ENCODE results near the gene KRT7. TPM values are rescaled to one million over a fixed set of nuclear protein-coding genes. Genes with fewer than 3 reads are reported as not detected.

The KRT7 gene
- total RNA-seq, 1 donor from 2014 or later: 90.3 TPM

GRCh38 chr12:52213564-52214420 lies 19.3 kb upstream of the KRT7 start:
- peaks cover 2% of the 10 kb centered on the region for H3K27me3 Mint-ChIP-seq (ENCODE audit: low read depth)
- peak; percentile 51 to 90 for DNase-seq (ENCODE audit: low spot score in 2 of 2, unreplicated experiment in 2 of 2)
- no peaks in the 10 kb centered on the region for H3K9me3 Mint-ChIP-seq
- H3K27ac Mint-ChIP-seq: peak overlapping the region; percentile 51
- no peaks in the 10 kb centered on the region for H3K36me3 Mint-ChIP-seq
- TF ChIP-seq, protein P1, sequence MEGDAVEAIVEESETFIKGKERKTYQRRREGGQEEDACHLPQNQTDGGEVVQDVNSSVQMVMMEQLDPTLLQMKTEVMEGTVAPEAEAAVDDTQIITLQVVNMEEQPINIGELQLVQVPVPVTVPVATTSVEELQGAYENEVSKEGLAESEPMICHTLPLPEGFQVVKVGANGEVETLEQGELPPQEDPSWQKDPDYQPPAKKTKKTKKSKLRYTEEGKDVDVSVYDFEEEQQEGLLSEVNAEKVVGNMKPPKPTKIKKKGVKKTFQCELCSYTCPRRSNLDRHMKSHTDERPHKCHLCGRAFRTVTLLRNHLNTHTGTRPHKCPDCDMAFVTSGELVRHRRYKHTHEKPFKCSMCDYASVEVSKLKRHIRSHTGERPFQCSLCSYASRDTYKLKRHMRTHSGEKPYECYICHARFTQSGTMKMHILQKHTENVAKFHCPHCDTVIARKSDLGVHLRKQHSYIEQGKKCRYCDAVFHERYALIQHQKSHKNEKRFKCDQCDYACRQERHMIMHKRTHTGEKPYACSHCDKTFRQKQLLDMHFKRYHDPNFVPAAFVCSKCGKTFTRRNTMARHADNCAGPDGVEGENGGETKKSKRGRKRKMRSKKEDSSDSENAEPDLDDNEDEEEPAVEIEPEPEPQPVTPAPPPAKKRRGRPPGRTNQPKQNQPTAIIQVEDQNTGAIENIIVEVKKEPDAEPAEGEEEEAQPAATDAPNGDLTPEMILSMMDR (IDR thresholded peaks at IDR 0.05; ENCODE audit: unreplicated experiment): peak; percentile 84
- peaks cover 58% of the 10 kb centered on the region for H3K4me1 Mint-ChIP-seq
- no peak overlapping the region for H3K4me3 Mint-ChIP-seq

DNA sequence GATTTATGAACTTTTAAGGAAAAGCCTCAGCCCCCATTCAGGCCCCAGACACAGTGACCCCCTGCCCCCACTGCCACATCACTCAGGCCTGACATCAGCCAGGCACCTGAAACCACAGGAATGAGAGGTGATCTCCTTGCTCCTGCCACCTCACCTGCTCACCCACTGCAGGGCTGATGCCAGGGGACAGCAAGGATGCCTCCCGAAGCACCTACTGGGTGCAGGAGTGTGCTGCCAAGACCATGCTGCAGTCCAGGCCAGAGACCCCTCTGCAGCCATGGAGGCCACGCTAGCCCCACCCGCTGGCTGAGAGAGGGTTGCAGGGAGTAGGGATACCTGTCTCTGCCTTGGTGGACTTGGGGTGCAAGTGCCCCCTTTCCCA lies 18.6 kb upstream of the KRT7 start:
- no peak for DNase-seq (ENCODE audit: low spot score in 2 of 2, unreplicated experiment in 2 of 2)
- Mint-ChIP-seq H3K27me3 (ENCODE audit: low read depth) (peaks cover 2% of the 10 kb centered on the region), H3K4me1 (peaks cover 62% of the 10 kb centered on the region), H3K36me3 (no peaks in the 10 kb centered on the region), H3K27ac (peak overlapping the region; percentile 78), H3K9me3 (no peaks in the 10 kb centered on the region), H3K4me3 (no peak overlapping the region)
- TF ChIP-seq, protein P1 (IDR thresholded peaks at IDR 0.05; ENCODE audit: unreplicated experiment): no peak

GRCh38 chr12:52215587-52216031 lies 17.4 kb upstream of the KRT7 start:
- peaks cover 2% of the 10 kb centered on the region for H3K27me3 Mint-ChIP-seq (ENCODE audit: low read depth)
- H3K36me3 Mint-ChIP-seq: no peaks in the 10 kb centered on the region
- H3K27ac Mint-ChIP-seq: peak overlapping the region; percentile 87
- peaks cover 71% of the 10 kb centered on the region for H3K4me1 Mint-ChIP-seq
- no peaks in the 10 kb centered on the region for H3K9me3 Mint-ChIP-seq
- DNase-seq (ENCODE audit: low spot score in 2 of 2, unreplicated experiment in 2 of 2): no peak
- H3K4me3 Mint-ChIP-seq: no peak overlapping the region
- TF ChIP-seq, protein P1 (IDR thresholded peaks at IDR 0.05; ENCODE audit: unreplicated experiment): no peak

GRCh38 chr12:52216100-52216499 lies 16.9 kb upstream of the KRT7 start:
- TF ChIP-seq, protein P1 (IDR thresholded peaks at IDR 0.05; ENCODE audit: unreplicated experiment): no peak
- H3K4me1 Mint-ChIP-seq: peaks cover 71% of the 10 kb centered on the region
- no peak overlapping the region for H3K4me3 Mint-ChIP-seq
- DNase-seq (ENCODE audit: low spot score in 2 of 2, unreplicated experiment in 2 of 2): no peak
- H3K36me3 Mint-ChIP-seq: no peaks in the 10 kb centered on the region
- peaks cover 2% of the 10 kb centered on the region for H3K27me3 Mint-ChIP-seq (ENCODE audit: low read depth)
- no peaks in the 10 kb centered on the region for H3K9me3 Mint-ChIP-seq
- H3K27ac Mint-ChIP-seq: peak overlapping the region; percentile 87

GRCh38 chr12:52216807-52217206 lies 16.2 kb upstream of the KRT7 start:
- Mint-ChIP-seq H3K9me3 (no peaks in the 10 kb centered on the region), H3K4me3 (no peak overlapping the region), H3K36me3 (no peaks in the 10 kb centered on the region), H3K4me1 (peaks cover 69% of the 10 kb centered on the region), H3K27ac (peak overlapping the region; percentile 87), H3K27me3 (ENCODE audit: low read depth) (peaks cover 2% of the 10 kb centered on the region)
- no peak for DNase-seq (ENCODE audit: low spot score in 2 of 2, unreplicated experiment in 2 of 2)
- TF ChIP-seq, protein P1 (IDR thresholded peaks at IDR 0.05; ENCODE audit: unreplicated experiment): no peak
